Glutamatergic neuron (in vitro differentiated cells): ENCODE measurements around the gene ZNF575. TPM values are rescaled to one million over a fixed set of nuclear protein-coding genes. Genes with fewer than 3 reads are reported as not detected.
"Not testable (repeated sequence)": the region's sequence is repeated elsewhere in the genome, so short reads cannot be mapped to it uniquely, and the experiment has no call there.

Experiments used
- DNase-seq: peaks from one replicate; pipeline ENCODE4 v3.0.0; 2022
- H3K27ac Mint-ChIP-seq: one replicate; pipeline ENCODE4 v1.8.0; 2020; ENCODE audit warnings: mild to moderate bottlenecking, mixed read lengths, inconsistent platforms; ENCODE audit not compliant: unreplicated experiment
- H3K27me3 Mint-ChIP-seq: one replicate; pipeline ENCODE4 v1.8.0; 2020; ENCODE audit warnings: mild to moderate bottlenecking, moderate library complexity, mixed read lengths, inconsistent platforms; ENCODE audit not compliant: unreplicated experiment
- H3K36me3 Mint-ChIP-seq: one replicate; pipeline ENCODE4 v1.8.0; 2020; ENCODE audit warnings: mild to moderate bottlenecking, mixed read lengths, inconsistent platforms; ENCODE audit not compliant: unreplicated experiment
- H3K4me1 Mint-ChIP-seq: one replicate; pipeline ENCODE4 v1.8.0; 2020; ENCODE audit warnings: mild to moderate bottlenecking, low read depth, mixed read lengths, inconsistent platforms; ENCODE audit not compliant: unreplicated experiment
- H3K4me3 Mint-ChIP-seq: one replicate; pipeline ENCODE4 v1.8.0; 2020; ENCODE audit warnings: mild to moderate bottlenecking, mixed read lengths, inconsistent platforms; ENCODE audit not compliant: unreplicated experiment
- H3K9me3 Mint-ChIP-seq: one replicate; pipeline ENCODE4 v1.8.0; 2020; ENCODE audit warnings: mild to moderate bottlenecking, moderate library complexity, mixed read lengths, inconsistent platforms; ENCODE audit not compliant: unreplicated experiment
- CTCF ChIP-seq: fragments of 200-600 bp; sonication (generic); IDR thresholded peaks from one replicate; pipeline ENCODE4 v1.5.0; 2021; ENCODE audit not compliant: partially characterized antibody, unreplicated experiment
- total RNA-seq: library from RNA; stranded (reverse); fragmentation: NEBNext Ultra II Directional; extraction: Animal tissue kit (Norgen Biotek cat#: 25700); gene quantifications from one replicate; pipeline ENCODE4 v1.2.1, GENCODE V29; 2021; ENCODE audit not compliant: unreplicated experiment

Gene ZNF575
- total RNA-seq, 1 donor from 2014 or later, result 2.0 TPM

- Mint-ChIP-seq H3K4me3 (no peak overlapping the region), H3K9me3 (peaks cover 3% of the 10 kb centered on the region), H3K27ac (no peak overlapping the region), H3K36me3 (peaks cover 8% of the 10 kb centered on the region), H3K4me1 (no peaks in the 10 kb centered on the region), H3K27me3 (peaks cover 10% of the 10 kb centered on the region)
- DNase-seq, result no peak
- TF ChIP-seq CTCF, result no peak
Observed at GRCh38 chr19:43506629-43507028, 26.4 kb upstream of the ZNF575 start.

- no peaks in the 10 kb centered on the region for H3K4me1 Mint-ChIP-seq
- peaks cover 15% of the 10 kb centered on the region for H3K36me3 Mint-ChIP-seq
- H3K9me3 Mint-ChIP-seq, result peaks cover 3% of the 10 kb centered on the region
- H3K27ac Mint-ChIP-seq, result no peak overlapping the region
- H3K27me3 Mint-ChIP-seq, result peaks cover 9% of the 10 kb centered on the region
- no peak for DNase-seq
- no peak overlapping the region for H3K4me3 Mint-ChIP-seq
- no peak for TF ChIP-seq CTCF
Observed at GRCh38 chr19:43507880-43508279, 25.1 kb upstream of the ZNF575 start.

- no peak overlapping the region for H3K4me3 Mint-ChIP-seq
- H3K4me1 Mint-ChIP-seq, result no peaks in the 10 kb centered on the region
- peaks cover 15% of the 10 kb centered on the region for H3K36me3 Mint-ChIP-seq
- no peak overlapping the region for H3K27ac Mint-ChIP-seq
- DNase-seq, result no peak
- H3K9me3 Mint-ChIP-seq, result peaks cover 3% of the 10 kb centered on the region
- H3K27me3 Mint-ChIP-seq, result peaks cover 2% of the 10 kb centered on the region
- no peak for TF ChIP-seq CTCF
Observed at GRCh38 chr19:43510713-43511112, 22.3 kb upstream of the ZNF575 start.

GRCh38 chr19:43511324-43511723 is 21.7 kb upstream of the ZNF575 start:
- peaks cover 1% of the 10 kb centered on the region for H3K9me3 Mint-ChIP-seq
- no peak overlapping the region for H3K4me3 Mint-ChIP-seq
- H3K36me3 Mint-ChIP-seq, result peaks cover 15% of the 10 kb centered on the region
- no peak overlapping the region for H3K27ac Mint-ChIP-seq
- DNase-seq, result no peak
- H3K27me3 Mint-ChIP-seq, result peaks cover 2% of the 10 kb centered on the region
- H3K4me1 Mint-ChIP-seq, result no peaks in the 10 kb centered on the region
- no peak for TF ChIP-seq CTCF

- H3K27ac Mint-ChIP-seq, H3K4me3 Mint-ChIP-seq, H3K4me1 Mint-ChIP-seq, DNase-seq, H3K9me3 Mint-ChIP-seq, H3K27me3 Mint-ChIP-seq: not testable (repeated sequence)
- H3K36me3 Mint-ChIP-seq, result peaks cover 15% of the 10 kb centered on the region
Observed at GRCh38 chr19:43512399-43512798, 20.6 kb upstream of the ZNF575 start.

- Mint-ChIP-seq H3K4me3 (no peak overlapping the region), H3K4me1 (peaks cover 2% of the 10 kb centered on the region), H3K36me3 (no peaks in the 10 kb centered on the region), H3K9me3 (no peaks in the 10 kb centered on the region), H3K27ac (no peak overlapping the region), H3K27me3 (no peaks in the 10 kb centered on the region)
- DNase-seq, result no peak
- TF ChIP-seq CTCF, result no peak
Observed at GRCh38 chr19:43518051-43518450, 14.9 kb upstream of the ZNF575 start.
